GM12878 (cell line): Measurements from ENCODE around the gene UNC13D.

Experiments used
- BCL11A ChIP-seq: IDR thresholded peaks from 2 replicates; pipeline ENCODE4 v1.6.1; 2011; ENCODE audit warnings: low read depth, low read length
- BMI1 ChIP-seq: fragments of 450-650 bp; IDR thresholded peaks from 2 replicates; pipeline ENCODE4 v1.6.1; 2016; ENCODE audit warnings: mild to moderate bottlenecking, moderate library complexity, borderline replicate concordance
- CREB1 ChIP-seq: IDR thresholded peaks from 2 replicates; pipeline ENCODE4 v1.6.1; 2012; ENCODE audit warnings: low read depth, mild to moderate bottlenecking, inconsistent platforms
- CTCF ChIP-seq, 3 experiments: IDR thresholded peaks in 2 of 3; conservative IDR thresholded peaks in 1 of 3; 2 replicates each; pipeline ENCODE4 v1.5.1; 2011; ENCODE audit warnings: low read depth in 3 of 3, low read length in 3 of 3, mild to moderate bottlenecking in 3 of 3, control low read depth in 2 of 3, moderate library complexity in 2 of 3, inconsistent platforms in 1 of 3, mixed read lengths in 1 of 3; ENCODE audit not compliant: control insufficient read depth in 2 of 3, insufficient read depth in 1 of 3; ENCODE audit errors: extremely low read depth in 1 of 3
- EZH2 ChIP-seq: IDR thresholded peaks from 2 replicates; pipeline ENCODE4 v1.6.1; 2012; ENCODE audit warnings: low read depth, mild to moderate bottlenecking, control low read depth, inconsistent platforms, low read length, borderline replicate concordance; ENCODE audit not compliant: control insufficient read depth
- JUND ChIP-seq: IDR thresholded peaks from 2 replicates; pipeline ENCODE4 v1.6.1; 2012; ENCODE audit warnings: low read depth, mild to moderate bottlenecking, low read length, improper control_type of control experiment, moderate library complexity
- PBX3 ChIP-seq: IDR thresholded peaks from 2 replicates; pipeline ENCODE4 v1.6.1; 2011; ENCODE audit warnings: mild to moderate bottlenecking, low read depth, low read length, moderate library complexity; ENCODE audit not compliant: insufficient replicate concordance
- POLR2A ChIP-seq: IDR thresholded peaks from 2 replicates; pipeline ENCODE4 v1.6.1; 2011; ENCODE audit warnings: low read depth, mild to moderate bottlenecking, low read length
- RAD21 ChIP-seq: IDR thresholded peaks from 2 replicates; pipeline ENCODE4 v1.6.1; 2011; ENCODE audit warnings: mild to moderate bottlenecking, low read depth, low read length, moderate library complexity; ENCODE audit not compliant: insufficient read depth
- RELA ChIP-seq: fragments of 450-650 bp; IDR thresholded peaks from 2 replicates; pipeline ENCODE4 v1.8.0; 2014; ENCODE audit warnings: borderline replicate concordance; ENCODE audit not compliant: partially characterized antibody
- SP1 ChIP-seq: IDR thresholded peaks from one replicate; pipeline ENCODE4 v1.6.1; 2011; ENCODE audit warnings: low read depth, low read length
- SRF ChIP-seq, 2 experiments: IDR thresholded peaks; 2 replicates each; pipeline ENCODE4 v1.6.1; 2011; ENCODE audit warnings: low read depth in 2 of 2, low read length in 2 of 2, mild to moderate bottlenecking in 1 of 2, moderate library complexity in 1 of 2

DNA sequence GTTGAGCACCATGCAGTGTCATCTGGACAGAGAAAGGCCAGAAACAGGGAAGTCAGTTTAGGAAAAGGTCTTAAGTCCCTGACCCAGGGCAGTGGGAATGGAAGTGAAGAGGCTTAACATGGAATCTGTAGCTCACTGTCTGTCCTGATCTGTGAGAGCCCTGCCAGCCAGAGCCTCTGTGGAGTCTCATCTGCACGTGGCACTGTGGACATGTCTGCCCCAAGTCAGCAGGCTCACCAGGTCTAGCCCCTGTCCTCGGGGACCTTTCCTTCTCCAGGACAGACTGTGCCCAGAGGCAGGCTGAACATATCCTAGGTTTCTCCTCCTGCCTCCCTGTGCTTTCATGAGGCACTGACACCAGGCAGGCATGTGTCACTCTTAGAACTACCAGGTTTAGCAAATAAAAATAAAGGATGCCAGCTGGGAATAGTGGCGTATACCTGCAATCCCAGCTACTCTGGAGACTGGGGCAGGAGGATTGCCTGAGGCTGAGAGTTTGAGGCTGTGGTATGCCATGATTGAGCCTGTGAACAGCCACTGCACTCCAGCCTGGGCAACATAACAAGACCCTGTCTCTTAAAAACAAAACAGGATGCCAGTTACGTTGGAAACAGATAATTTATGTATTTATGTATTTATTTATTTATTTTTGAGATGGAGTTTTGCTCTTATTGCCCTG lies 37.2 kb downstream of the UNC13D start:
- TF ChIP-seq RELA (no peak), CTCF (IDR thresholded peaks at IDR 0.05 in 2 of 3, conservative IDR thresholded peaks at IDR 0.05 in 1 of 3; ENCODE audit: control insufficient read depth in 2 of 3, extremely low read depth in 1 of 3, insufficient read depth in 1 of 3, low read depth in 3 of 3, low read length in 3 of 3) (no peak), EZH2 (no peak), BMI1 (no peak), JUND (no peak), POLR2A (no peak), SRF (IDR thresholded peaks at IDR 0.05; ENCODE audit: low read depth in 2 of 2, low read length in 2 of 2) (no peak), RAD21 (no peak), SP1 (no peak), PBX3 (no peak), BCL11A (no peak), CREB1 (no peak)
